ENCODE measurements around the gene PUS7.

PUS7 gene

DNA sequence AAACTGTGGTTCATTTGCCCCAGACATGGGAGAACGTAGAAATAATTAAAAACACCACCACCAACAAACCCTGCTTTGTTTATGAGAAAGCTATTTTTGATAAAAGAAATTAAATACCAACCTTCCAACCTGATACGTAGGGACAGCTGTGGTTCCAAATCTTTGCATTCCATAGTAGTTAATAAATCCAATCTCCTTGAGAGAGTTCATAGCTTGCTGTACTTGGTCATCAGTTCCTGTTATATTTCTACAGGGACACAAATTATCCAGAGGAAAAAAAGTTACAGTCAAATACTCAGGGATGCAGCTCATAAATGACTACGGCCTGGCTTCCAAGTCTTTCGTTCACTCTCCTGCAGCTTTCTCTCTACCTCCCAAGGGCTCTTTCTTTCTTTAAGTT is 41.1 kb downstream of the PUS7 start:
- TF ChIP-seq, protein P1, sequence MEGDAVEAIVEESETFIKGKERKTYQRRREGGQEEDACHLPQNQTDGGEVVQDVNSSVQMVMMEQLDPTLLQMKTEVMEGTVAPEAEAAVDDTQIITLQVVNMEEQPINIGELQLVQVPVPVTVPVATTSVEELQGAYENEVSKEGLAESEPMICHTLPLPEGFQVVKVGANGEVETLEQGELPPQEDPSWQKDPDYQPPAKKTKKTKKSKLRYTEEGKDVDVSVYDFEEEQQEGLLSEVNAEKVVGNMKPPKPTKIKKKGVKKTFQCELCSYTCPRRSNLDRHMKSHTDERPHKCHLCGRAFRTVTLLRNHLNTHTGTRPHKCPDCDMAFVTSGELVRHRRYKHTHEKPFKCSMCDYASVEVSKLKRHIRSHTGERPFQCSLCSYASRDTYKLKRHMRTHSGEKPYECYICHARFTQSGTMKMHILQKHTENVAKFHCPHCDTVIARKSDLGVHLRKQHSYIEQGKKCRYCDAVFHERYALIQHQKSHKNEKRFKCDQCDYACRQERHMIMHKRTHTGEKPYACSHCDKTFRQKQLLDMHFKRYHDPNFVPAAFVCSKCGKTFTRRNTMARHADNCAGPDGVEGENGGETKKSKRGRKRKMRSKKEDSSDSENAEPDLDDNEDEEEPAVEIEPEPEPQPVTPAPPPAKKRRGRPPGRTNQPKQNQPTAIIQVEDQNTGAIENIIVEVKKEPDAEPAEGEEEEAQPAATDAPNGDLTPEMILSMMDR (IDR thresholded peaks at IDR 0.05; ENCODE audit: borderline replicate concordance, control extremely low read depth, extremely low read depth, insufficient read depth, missing control alignments), result no peak
- no peak for DNase-seq (ENCODE audit: low spot score)
- in situ Hi-C loops (cut with MboI; ENCODE audit: low sequenced_read_pairs, unreplicated experiment), result no loop called here

DNA sequence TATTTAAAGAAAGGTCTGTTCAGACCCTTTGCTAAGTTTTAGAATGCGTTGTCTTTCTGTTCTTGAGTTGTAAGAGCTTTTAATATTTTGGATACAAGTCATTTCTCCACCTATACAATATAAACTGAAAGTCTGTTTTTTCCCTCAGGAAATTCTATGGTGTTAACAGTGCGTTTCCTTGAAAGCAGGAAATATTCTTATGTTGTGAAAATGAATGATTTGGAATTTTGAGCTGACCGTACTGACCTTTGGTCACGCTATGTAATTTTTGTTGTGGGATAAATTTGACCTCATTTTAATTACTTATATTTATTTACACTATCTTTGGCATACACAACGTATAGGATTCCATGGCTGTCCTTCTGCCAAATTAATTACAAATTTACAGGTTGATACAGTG is 43.5 kb downstream of the PUS7 start:
- TF ChIP-seq, protein P1 (IDR thresholded peaks at IDR 0.05; ENCODE audit: borderline replicate concordance, control extremely low read depth, extremely low read depth, insufficient read depth, missing control alignments), result no peak
- no peak for DNase-seq (ENCODE audit: low spot score)
- in situ Hi-C loops (cut with MboI; ENCODE audit: low sequenced_read_pairs, unreplicated experiment), result no loop called here

DNA sequence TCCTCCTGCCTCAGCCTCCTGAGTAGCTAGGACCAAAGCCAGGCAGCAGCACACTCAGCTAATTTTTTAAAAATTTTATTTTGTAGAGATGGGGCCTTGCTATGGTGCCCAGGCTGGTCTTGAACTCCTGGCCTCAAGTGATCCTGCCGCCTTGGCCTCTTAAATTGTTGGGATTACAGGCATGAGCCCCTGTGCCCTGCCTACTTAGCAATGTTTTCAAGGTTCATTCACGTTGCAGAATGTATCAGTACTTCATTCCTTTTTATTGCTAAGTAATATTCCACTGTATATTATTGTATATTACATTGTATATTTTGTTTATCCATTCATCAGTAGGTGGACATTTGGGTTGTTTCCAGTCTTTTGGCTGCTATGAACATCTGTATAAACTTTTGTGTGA is 44.2 kb downstream of the PUS7 start:
- DNase-seq (ENCODE audit: low spot score), result no peak
- in situ Hi-C loops (cut with MboI; ENCODE audit: low sequenced_read_pairs, unreplicated experiment), result no loop called here
- TF ChIP-seq, protein P1 (IDR thresholded peaks at IDR 0.05; ENCODE audit: borderline replicate concordance, control extremely low read depth, extremely low read depth, insufficient read depth, missing control alignments), result no peak

DNA sequence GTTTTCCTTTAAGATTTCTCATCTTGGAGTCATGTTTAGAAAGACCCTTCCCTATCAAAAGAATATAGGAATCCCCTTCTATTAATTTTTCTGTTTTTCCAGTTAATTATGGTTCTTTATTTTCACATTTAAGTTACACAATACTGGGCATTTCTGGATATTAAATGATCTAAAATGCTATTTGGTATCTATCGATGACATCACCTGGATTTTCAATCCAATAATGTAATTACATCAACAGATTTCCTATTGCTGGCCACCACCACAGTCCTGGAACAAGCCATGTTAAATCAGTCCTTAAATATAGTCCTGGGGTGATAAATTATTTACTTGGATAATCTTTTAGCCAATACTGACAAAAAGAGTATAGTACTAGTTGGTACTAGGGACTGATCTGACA is 48.0 kb downstream of the PUS7 start:
- TF ChIP-seq, protein P1 (IDR thresholded peaks at IDR 0.05; ENCODE audit: borderline replicate concordance, control extremely low read depth, extremely low read depth, insufficient read depth, missing control alignments), result no peak
- DNase-seq (ENCODE audit: low spot score), result no peak
- in situ Hi-C loops (cut with MboI; ENCODE audit: low sequenced_read_pairs, unreplicated experiment), result no loop called here

DNA sequence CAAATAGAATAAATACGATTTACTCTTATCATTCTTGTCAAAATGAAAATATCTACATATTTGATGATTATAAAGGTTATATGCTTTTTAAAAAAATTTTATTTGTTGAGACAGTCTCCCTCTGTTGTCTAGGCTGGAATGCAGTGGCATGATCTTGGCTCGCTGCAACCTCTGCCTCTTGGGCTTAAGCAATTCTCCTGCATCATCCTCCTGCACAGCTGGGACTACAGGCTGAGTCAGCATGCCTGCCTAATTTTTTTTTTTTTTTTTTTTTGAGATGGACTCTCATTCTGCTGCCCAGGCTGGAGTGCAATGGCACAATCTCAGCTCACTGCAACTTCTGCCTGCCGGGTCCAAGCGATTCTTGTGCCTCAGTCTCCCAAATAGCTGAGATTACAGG is 48.9 kb downstream of the PUS7 start:
- TF ChIP-seq, protein P1 (IDR thresholded peaks at IDR 0.05; ENCODE audit: borderline replicate concordance, control extremely low read depth, extremely low read depth, insufficient read depth, missing control alignments), result no peak
- DNase-seq (ENCODE audit: low spot score), result no peak
- in situ Hi-C loops (cut with MboI; ENCODE audit: low sequenced_read_pairs, unreplicated experiment), result no loop called here

DNA sequence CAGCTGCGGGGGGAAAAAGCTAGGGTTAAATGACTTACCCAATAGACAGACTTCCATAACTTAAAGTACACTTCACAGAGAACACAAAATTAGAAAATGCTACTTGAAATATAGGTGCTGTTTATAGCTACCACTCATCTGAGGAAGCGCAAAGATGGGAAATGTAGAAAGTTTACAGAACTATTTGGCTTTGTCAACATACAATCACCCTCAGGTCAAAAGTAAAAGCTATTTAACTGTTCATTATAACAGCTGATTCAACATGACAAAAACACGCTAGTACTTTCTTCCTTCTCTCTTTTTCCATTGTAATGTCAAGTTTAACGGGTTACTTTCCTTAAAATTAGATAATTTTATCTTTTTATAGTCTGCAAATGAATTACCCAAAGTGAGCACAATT is 51.2 kb downstream of the PUS7 start:
- TF ChIP-seq, protein P1 (IDR thresholded peaks at IDR 0.05; ENCODE audit: borderline replicate concordance, control extremely low read depth, extremely low read depth, insufficient read depth, missing control alignments), result no peak
- no peak for DNase-seq (ENCODE audit: low spot score)
- in situ Hi-C loops (cut with MboI; ENCODE audit: low sequenced_read_pairs, unreplicated experiment), result no loop called here

DNA sequence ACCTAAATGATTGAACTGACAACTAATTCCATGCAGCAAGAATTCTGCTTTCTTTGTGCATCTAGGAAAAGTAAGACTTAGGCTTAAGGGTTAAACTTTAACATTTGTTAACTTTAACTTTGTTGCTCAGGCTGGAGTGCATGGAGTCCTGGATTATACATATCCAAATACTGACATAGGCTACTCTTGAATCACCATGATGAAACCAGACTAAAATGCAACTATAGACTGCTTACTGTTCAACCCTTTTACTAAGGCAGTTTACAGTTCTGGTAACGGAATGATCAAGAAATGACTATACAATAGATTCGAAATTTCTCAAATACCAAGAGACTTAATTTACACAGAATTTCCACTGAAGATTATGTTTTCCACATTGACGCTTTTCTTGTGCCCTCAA is 52.0 kb downstream of the PUS7 start:
- no peak for DNase-seq (ENCODE audit: low spot score)
- TF ChIP-seq, protein P1 (IDR thresholded peaks at IDR 0.05; ENCODE audit: borderline replicate concordance, control extremely low read depth, extremely low read depth, insufficient read depth, missing control alignments), result no peak
- in situ Hi-C loops (cut with MboI; ENCODE audit: low sequenced_read_pairs, unreplicated experiment), result no loop called here

Measured in GM13976 (cell line).